OCI-LY1 (cell line): ENCODE data around the gene HMOX1.

Source experiments
- H2AFZ ChIP-seq: fragments of 200-600 bp; sonication (generic), shearing (Covaris generic); 2 replicates; pipeline ENCODE4 v1.6.0; 2014; ENCODE audit warnings: antibody characterized with exemption, mild to moderate bottlenecking, low read length
- H3F3A ChIP-seq: fragments of 200-600 bp; sonication (generic), shearing (Covaris generic); 2 replicates; pipeline ENCODE4 v1.6.0; 2014; ENCODE audit warnings: mild to moderate bottlenecking, antibody characterized with exemption, low read length, moderate library complexity; ENCODE audit not compliant: insufficient read depth
- H3K27ac ChIP-seq: fragments of 200-600 bp; sonication (generic); 2 replicates; pipeline ENCODE4 v1.5.1; 2014; ENCODE audit warnings: low read length, mixed run types, mild to moderate bottlenecking, low read depth; ENCODE audit not compliant: poor library complexity, severe bottlenecking
- H3K27me3 ChIP-seq: fragments of 200-600 bp; sonication (generic); 2 replicates; pipeline ENCODE4 v1.6.0; 2014; ENCODE audit warnings: antibody characterized with exemption, mild to moderate bottlenecking, low read length, moderate library complexity; ENCODE audit not compliant: insufficient read depth
- H3K36me3 ChIP-seq: fragments of 200-600 bp; sonication (generic); 2 replicates; pipeline ENCODE4 v1.6.1; 2014; ENCODE audit warnings: mild to moderate bottlenecking, antibody characterized with exemption, low read length, moderate library complexity, mixed read lengths; ENCODE audit not compliant: insufficient read depth
- H3K4me1 ChIP-seq: fragments of 200-600 bp; sonication (generic); 2 replicates; pipeline ENCODE4 v1.5.1; 2014; ENCODE audit warnings: mild to moderate bottlenecking, low read length, moderate library complexity; ENCODE audit not compliant: insufficient read depth, severe bottlenecking
- H3K4me2 ChIP-seq: fragments of 200-600 bp; sonication (generic), shearing (Covaris generic); 2 replicates; pipeline ENCODE4 v1.6.1; 2014; ENCODE audit warnings: low read length
- H3K4me3 ChIP-seq: fragments of 200-600 bp; sonication (generic); 2 replicates; pipeline ENCODE4 v1.5.1; 2014; ENCODE audit warnings: low read length, low read depth, mild to moderate bottlenecking, mixed read lengths; ENCODE audit not compliant: poor library complexity, severe bottlenecking
- H3K79me2 ChIP-seq: fragments of 200-600 bp; shearing (Covaris generic); 2 replicates; pipeline ENCODE4 v1.6.1; 2016; ENCODE audit warnings: mixed run types, low read length, mixed read lengths; ENCODE audit not compliant: insufficient read depth
- H3K9ac ChIP-seq: fragments of 200-600 bp; sonication (generic), shearing (Covaris generic); 2 replicates; pipeline ENCODE4 v1.6.1; 2014; ENCODE audit warnings: mild to moderate bottlenecking, low read length, mixed read lengths
- H3K9me2 ChIP-seq: fragments of 200-600 bp; sonication (generic), shearing (Covaris generic); 2 replicates; pipeline ENCODE4 v1.6.1; 2014; ENCODE audit warnings: low read depth, mild to moderate bottlenecking, low read length, mixed read lengths
- H3K9me3 ChIP-seq: fragments of 200-600 bp; shearing (Covaris generic); 2 replicates; pipeline ENCODE4 v1.6.1; 2014; ENCODE audit warnings: low read length, mixed read lengths
- H4K20me1 ChIP-seq: fragments of 200-600 bp; sonication (generic), shearing (Covaris generic); 2 replicates; pipeline ENCODE4 v1.6.0; 2016; ENCODE audit warnings: mild to moderate bottlenecking, low read length; ENCODE audit not compliant: insufficient read depth
- EZH2 ChIP-seq: fragments of 200-600 bp; sonication (generic), shearing (Covaris generic); IDR thresholded peaks from 2 replicates; pipeline ENCODE4 v1.8.0; 2017; ENCODE audit warnings: borderline replicate concordance, mixed run types, mild to moderate bottlenecking, antibody characterized with exemption, low read length, moderate library complexity, mixed read lengths
- TF ChIP-seq, protein P1 (sequence below): fragments of 200-600 bp; sonication (generic), shearing (Covaris generic); IDR thresholded peaks from 2 replicates; pipeline ENCODE4 v1.5.1; 2017; ENCODE audit warnings: mild to moderate bottlenecking, antibody characterized with exemption, low read length, moderate library complexity, mixed read lengths

The HMOX1 gene

DNA sequence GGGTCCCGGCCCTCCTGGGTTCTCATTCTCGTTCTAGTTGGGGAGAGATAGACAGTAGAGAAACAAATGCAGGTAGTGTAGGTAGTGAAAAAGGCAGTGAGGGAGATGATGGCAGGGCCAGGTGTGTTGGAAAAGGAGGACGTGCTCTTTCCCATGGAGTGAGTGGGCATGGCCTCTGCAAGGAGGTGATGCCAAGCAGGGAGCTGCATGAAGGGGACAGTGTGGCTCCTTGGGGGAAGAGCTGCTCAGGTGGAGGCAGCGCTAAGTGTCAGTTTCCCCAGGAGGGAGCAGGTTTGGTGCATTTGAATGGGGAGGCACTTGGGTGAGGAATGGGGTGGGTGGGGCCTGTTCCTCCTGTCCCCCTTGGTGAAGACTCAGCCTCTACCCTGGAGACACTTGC lies 41.2 kb downstream of the HMOX1 start:
- H3K9me2 ChIP-seq: no peaks in the 10 kb centered on the region
- no peak overlapping the region for H3K4me2 ChIP-seq
- no peaks in the 10 kb centered on the region for H3F3A ChIP-seq
- no peak overlapping the region for H3K9ac ChIP-seq
- H3K27ac ChIP-seq: no peak overlapping the region
- TF ChIP-seq, protein P1, sequence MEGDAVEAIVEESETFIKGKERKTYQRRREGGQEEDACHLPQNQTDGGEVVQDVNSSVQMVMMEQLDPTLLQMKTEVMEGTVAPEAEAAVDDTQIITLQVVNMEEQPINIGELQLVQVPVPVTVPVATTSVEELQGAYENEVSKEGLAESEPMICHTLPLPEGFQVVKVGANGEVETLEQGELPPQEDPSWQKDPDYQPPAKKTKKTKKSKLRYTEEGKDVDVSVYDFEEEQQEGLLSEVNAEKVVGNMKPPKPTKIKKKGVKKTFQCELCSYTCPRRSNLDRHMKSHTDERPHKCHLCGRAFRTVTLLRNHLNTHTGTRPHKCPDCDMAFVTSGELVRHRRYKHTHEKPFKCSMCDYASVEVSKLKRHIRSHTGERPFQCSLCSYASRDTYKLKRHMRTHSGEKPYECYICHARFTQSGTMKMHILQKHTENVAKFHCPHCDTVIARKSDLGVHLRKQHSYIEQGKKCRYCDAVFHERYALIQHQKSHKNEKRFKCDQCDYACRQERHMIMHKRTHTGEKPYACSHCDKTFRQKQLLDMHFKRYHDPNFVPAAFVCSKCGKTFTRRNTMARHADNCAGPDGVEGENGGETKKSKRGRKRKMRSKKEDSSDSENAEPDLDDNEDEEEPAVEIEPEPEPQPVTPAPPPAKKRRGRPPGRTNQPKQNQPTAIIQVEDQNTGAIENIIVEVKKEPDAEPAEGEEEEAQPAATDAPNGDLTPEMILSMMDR: no peak
- no peak for TF ChIP-seq EZH2
- H3K79me2 ChIP-seq: no peaks in the 10 kb centered on the region
- no peak overlapping the region for H2AFZ ChIP-seq
- no peaks in the 10 kb centered on the region for H3K4me1 ChIP-seq
- no peaks in the 10 kb centered on the region for H3K27me3 ChIP-seq
- H3K4me3 ChIP-seq: no peak overlapping the region
- peaks cover 94% of the 10 kb centered on the region for H3K36me3 ChIP-seq
- no peaks in the 10 kb centered on the region for H3K9me3 ChIP-seq
- H4K20me1 ChIP-seq: no peaks in the 10 kb centered on the region

DNA sequence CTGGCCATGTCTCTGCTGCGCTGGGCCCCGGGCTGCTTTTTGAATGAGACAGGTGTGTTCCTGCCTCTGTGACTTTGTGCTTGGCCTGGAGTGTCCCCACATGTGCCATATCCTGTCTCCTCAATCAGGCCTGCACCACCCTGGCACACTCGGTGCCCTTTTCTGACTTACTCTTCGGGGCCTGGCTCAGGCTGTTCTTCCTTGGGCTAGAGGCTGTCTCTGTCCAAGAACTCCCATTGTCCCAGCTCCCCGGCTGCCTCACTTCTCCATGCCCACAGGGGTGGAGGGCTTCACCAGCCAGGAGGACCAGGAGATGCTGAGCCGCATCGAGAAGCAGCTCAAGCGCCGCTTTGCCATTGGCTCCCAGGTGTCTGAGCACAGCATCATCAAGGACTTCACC lies 42.0 kb downstream of the HMOX1 start:
- H4K20me1 ChIP-seq: no peaks in the 10 kb centered on the region
- H3K9ac ChIP-seq: no peak overlapping the region

DNA sequence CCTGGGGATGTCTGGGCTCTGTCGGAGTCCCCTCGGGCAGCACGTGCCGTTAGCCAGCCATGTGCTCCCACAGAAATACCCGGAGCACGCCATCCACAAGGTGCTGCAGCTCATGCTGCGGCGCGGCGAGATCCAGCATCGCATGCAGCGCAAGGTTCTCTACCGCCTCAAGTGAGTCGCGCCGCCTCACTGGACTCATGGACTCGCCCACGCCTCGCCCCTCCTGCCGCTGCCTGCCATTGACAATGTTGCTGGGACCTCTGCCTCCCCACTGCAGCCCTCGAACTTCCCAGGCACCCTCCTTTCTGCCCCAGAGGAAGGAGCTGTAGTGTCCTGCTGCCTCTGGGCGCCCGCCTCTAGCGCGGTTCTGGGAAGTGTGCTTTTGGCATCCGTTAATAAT lies 43.2 kb downstream of the HMOX1 start:
- Histone ChIP-seq H3K9me3 (no peaks in the 10 kb centered on the region), H3K27ac (no peak overlapping the region), H3K9me2 (no peaks in the 10 kb centered on the region), H2AFZ (no peak overlapping the region), H3F3A (no peaks in the 10 kb centered on the region), H3K4me1 (no peaks in the 10 kb centered on the region), H3K27me3 (no peaks in the 10 kb centered on the region), H4K20me1 (no peaks in the 10 kb centered on the region), H3K4me2 (no peak overlapping the region), H3K4me3 (no peak overlapping the region), H3K9ac (no peak overlapping the region), H3K79me2 (no peaks in the 10 kb centered on the region), H3K36me3 (peaks cover 83% of the 10 kb centered on the region)
- TF ChIP-seq EZH2: no peak
- TF ChIP-seq, protein P1: no peak

More for the DNA sequence above, 42.0 kb downstream of the HMOX1 start:
- Histone ChIP-seq H3K4me3 (no peak overlapping the region), H3K4me1 (no peaks in the 10 kb centered on the region), H3F3A (no peaks in the 10 kb centered on the region), H3K9me3 (no peaks in the 10 kb centered on the region), H3K27ac (no peak overlapping the region), H3K27me3 (no peaks in the 10 kb centered on the region), H3K4me2 (no peak overlapping the region), H3K36me3 (peaks cover 88% of the 10 kb centered on the region), H3K79me2 (no peaks in the 10 kb centered on the region), H3K9me2 (no peaks in the 10 kb centered on the region), H2AFZ (no peak overlapping the region)
- no peak for TF ChIP-seq EZH2
- TF ChIP-seq, protein P1: no peak
